Endodermal cell (in vitro differentiated cells): ENCODE results near the gene TMTC2. TPM values are rescaled to one million over a fixed set of nuclear protein-coding genes. Genes with fewer than 3 reads are reported as not detected.

Source experiments
- DNase-seq: peaks from one replicate; pipeline ENCODE4 v3.0.0-alpha.2; 2017
- H3K27ac ChIP-seq: 2 replicates; pipeline ENCODE4 v1.5.1; 2013; ENCODE audit warnings: mild to moderate bottlenecking, low read depth, low read length, moderate library complexity
- H3K27me3 ChIP-seq: 2 replicates; pipeline ENCODE4 v1.6.1; 2013; ENCODE audit warnings: mild to moderate bottlenecking, low read length, moderate library complexity; ENCODE audit not compliant: insufficient read depth, control insufficient read depth, poor library complexity, severe bottlenecking
- H3K36me3 ChIP-seq: 2 replicates; pipeline ENCODE4 v1.7.0; 2013; ENCODE audit warnings: mild to moderate bottlenecking, low read length, moderate library complexity; ENCODE audit not compliant: control insufficient read depth, insufficient read depth
- H3K4me1 ChIP-seq: one replicate; pipeline ENCODE4 v1.7.0; 2013; ENCODE audit warnings: low read length; ENCODE audit not compliant: control insufficient read depth, insufficient read depth
- H3K4me3 ChIP-seq: 2 replicates; pipeline ENCODE4 v1.5.1; 2013; ENCODE audit warnings: mild to moderate bottlenecking, low read length, moderate library complexity
- H3K9ac ChIP-seq: 2 replicates; pipeline ENCODE4 v1.6.1; 2013; ENCODE audit warnings: mild to moderate bottlenecking, low read length, moderate library complexity; ENCODE audit not compliant: poor library complexity, severe bottlenecking; ENCODE audit errors: extremely low read depth
- H3K9me3 ChIP-seq: 2 replicates; pipeline ENCODE4 v1.6.1; 2013; ENCODE audit warnings: mild to moderate bottlenecking, low read length, moderate library complexity; ENCODE audit not compliant: control insufficient read depth
- H3K27ac Mint-ChIP-seq: 2 replicates; pipeline ENCODE4 v1.8.0; 2020; ENCODE audit warnings: mixed read lengths
- H3K27me3 Mint-ChIP-seq: 2 replicates; pipeline ENCODE4 v1.8.0; 2021; ENCODE audit warnings: mild to moderate bottlenecking, mixed read lengths; ENCODE audit not compliant: insufficient read depth
- H3K36me3 Mint-ChIP-seq: 2 replicates; pipeline ENCODE4 v1.8.0; 2020; ENCODE audit warnings: low read depth, mixed read lengths
- H3K4me1 Mint-ChIP-seq: 2 replicates; pipeline ENCODE4 v1.8.0; 2020; ENCODE audit warnings: mixed read lengths
- H3K4me3 Mint-ChIP-seq: 2 replicates; pipeline ENCODE4 v1.8.0; 2020; ENCODE audit warnings: mild to moderate bottlenecking, moderate library complexity, mixed read lengths
- H3K9me3 Mint-ChIP-seq: 2 replicates; pipeline ENCODE4 v1.8.0; 2020; ENCODE audit warnings: mild to moderate bottlenecking, mixed read lengths
- WGBS, 2 experiments: methylation state at CpG; one replicate each; pipeline versions ENCODE4 v1.1.5 to v1.1.7; 2013; ENCODE audit warnings: missing lambda C conversion rate in 2 of 2, mixed read lengths in 1 of 2; ENCODE audit not compliant: insufficient coverage in 1 of 2, insufficient read length in 1 of 2; 5-methylcytosine and 5-hydroxymethylcytosine counted together
- total RNA-seq, 2 donors: library from RNA; stranded (reverse); fragmentation: NEBNext Ultra II Directional in 1 of 2; extraction: Animal tissue kit (Norgen Biotek cat#: 25700) in 1 of 2; gene quantifications; 2 replicates in 1 of 2; 3 replicates in 1 of 2; pipeline ENCODE4 v1.2.1, GENCODE V29; 2021
- TF ChIP-seq, protein P1 (sequence below): fragments of 200-600 bp; sonication (generic); conservative IDR thresholded peaks from 2 replicates; pipeline ENCODE4 v1.5.0; 2021; ENCODE audit warnings: antibody characterized with exemption, mild to moderate bottlenecking

TMTC2 gene
- total RNA-seq, 2 donors from 2014 or later = 7.2 to 10.8 TPM

DNA sequence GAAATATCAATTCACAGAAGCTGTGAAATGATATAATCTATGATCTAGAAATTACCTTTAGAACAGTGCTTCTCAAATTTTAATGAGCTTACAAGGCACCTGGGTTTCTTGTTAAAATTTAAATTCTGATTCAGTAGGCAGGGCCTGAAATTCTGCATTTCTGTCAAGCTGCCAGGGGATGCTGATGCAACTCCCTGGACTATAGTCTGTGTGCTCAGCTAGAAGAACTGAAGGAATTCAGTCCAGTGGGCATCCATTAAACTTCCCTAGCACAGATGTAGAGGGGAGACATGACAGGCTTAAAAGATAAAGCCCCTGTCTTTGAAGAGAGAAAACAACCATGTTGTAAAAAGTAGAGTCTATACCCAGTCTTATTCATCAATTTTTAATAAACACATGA lies 441.8 kb downstream of the TMTC2 start:
- Mint-ChIP-seq H3K27ac (no peak overlapping the region), H3K4me1 (peaks cover 3% of the 10 kb centered on the region), H3K27me3 (no peaks in the 10 kb centered on the region), H3K9me3 (no peaks in the 10 kb centered on the region), H3K4me3 (no peak overlapping the region), H3K36me3 (peaks cover 5% of the 10 kb centered on the region)
- no peaks in the 10 kb centered on the region for H3K9me3 ChIP-seq
- H3K27me3 ChIP-seq = no peaks in the 10 kb centered on the region
- no peaks in the 10 kb centered on the region for H3K36me3 ChIP-seq
- TF ChIP-seq, protein P1, sequence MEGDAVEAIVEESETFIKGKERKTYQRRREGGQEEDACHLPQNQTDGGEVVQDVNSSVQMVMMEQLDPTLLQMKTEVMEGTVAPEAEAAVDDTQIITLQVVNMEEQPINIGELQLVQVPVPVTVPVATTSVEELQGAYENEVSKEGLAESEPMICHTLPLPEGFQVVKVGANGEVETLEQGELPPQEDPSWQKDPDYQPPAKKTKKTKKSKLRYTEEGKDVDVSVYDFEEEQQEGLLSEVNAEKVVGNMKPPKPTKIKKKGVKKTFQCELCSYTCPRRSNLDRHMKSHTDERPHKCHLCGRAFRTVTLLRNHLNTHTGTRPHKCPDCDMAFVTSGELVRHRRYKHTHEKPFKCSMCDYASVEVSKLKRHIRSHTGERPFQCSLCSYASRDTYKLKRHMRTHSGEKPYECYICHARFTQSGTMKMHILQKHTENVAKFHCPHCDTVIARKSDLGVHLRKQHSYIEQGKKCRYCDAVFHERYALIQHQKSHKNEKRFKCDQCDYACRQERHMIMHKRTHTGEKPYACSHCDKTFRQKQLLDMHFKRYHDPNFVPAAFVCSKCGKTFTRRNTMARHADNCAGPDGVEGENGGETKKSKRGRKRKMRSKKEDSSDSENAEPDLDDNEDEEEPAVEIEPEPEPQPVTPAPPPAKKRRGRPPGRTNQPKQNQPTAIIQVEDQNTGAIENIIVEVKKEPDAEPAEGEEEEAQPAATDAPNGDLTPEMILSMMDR = no peak
- H3K9ac ChIP-seq = no peak overlapping the region
- no peak overlapping the region for H3K4me3 ChIP-seq
- no peak for DNase-seq
- H3K27ac ChIP-seq = no peak overlapping the region
- no peaks in the 10 kb centered on the region for H3K4me1 ChIP-seq

GRCh38 chr12:83130178-83130577 lies 443.5 kb downstream of the TMTC2 start:
- Histone ChIP-seq H3K27ac (no peak overlapping the region), H3K4me1 (no peaks in the 10 kb centered on the region), H3K9ac (no peak overlapping the region), H3K9me3 (no peaks in the 10 kb centered on the region), H3K36me3 (no peaks in the 10 kb centered on the region), H3K27me3 (no peaks in the 10 kb centered on the region), H3K4me3 (no peak overlapping the region)
- H3K4me1 Mint-ChIP-seq = peaks cover 3% of the 10 kb centered on the region
- H3K4me3 Mint-ChIP-seq = no peak overlapping the region
- DNase-seq = no peak
- peaks cover 5% of the 10 kb centered on the region for H3K36me3 Mint-ChIP-seq
- WGBS, 2 experiments = 90 to 100% methylated on average over 1 to 2 of the region's 2 CpGs
- TF ChIP-seq, protein P1 = no peak
- no peak overlapping the region for H3K27ac Mint-ChIP-seq
- H3K9me3 Mint-ChIP-seq = no peaks in the 10 kb centered on the region
- no peaks in the 10 kb centered on the region for H3K27me3 Mint-ChIP-seq

GRCh38 chr12:83132360-83132759 lies 445.7 kb downstream of the TMTC2 start:
- H3K36me3 Mint-ChIP-seq = peaks cover 5% of the 10 kb centered on the region

More at GRCh38 chr12:83132360-83132759, 445.7 kb downstream of the TMTC2 start:
- no peaks in the 10 kb centered on the region for H3K9me3 Mint-ChIP-seq
- 88 to 94% methylated on average over 2 of the region's 2 CpGs for WGBS, 2 experiments
- TF ChIP-seq, protein P1 = no peak
- no peak overlapping the region for H3K4me3 Mint-ChIP-seq
- peaks cover 3% of the 10 kb centered on the region for H3K4me1 Mint-ChIP-seq
- no peak overlapping the region for H3K27ac Mint-ChIP-seq
- H3K27me3 Mint-ChIP-seq = no peaks in the 10 kb centered on the region
- no peak overlapping the region for H3K27ac ChIP-seq
- H3K4me3 ChIP-seq = no peak overlapping the region
- no peaks in the 10 kb centered on the region for H3K36me3 ChIP-seq
- H3K4me1 ChIP-seq = no peaks in the 10 kb centered on the region
- no peak overlapping the region for H3K9ac ChIP-seq
- DNase-seq = no peak
- no peaks in the 10 kb centered on the region for H3K27me3 ChIP-seq
- no peaks in the 10 kb centered on the region for H3K9me3 ChIP-seq
